ENCODE data around the gene MYCL. TPM values are rescaled to one million over a fixed set of nuclear protein-coding genes. Genes with fewer than 3 reads are reported as not detected.

MYCL gene
- total and polyA plus RNA-seq, 2 of the 13 experiments (the other 11 are each of a cell fraction or from before 2014, with no cell fraction given), result 0.31 to 1.7 TPM

- TF ChIP-seq ATRX (CRISPR knock-in tag; IDR thresholded peaks at IDR 0.05; ENCODE audit: borderline replicate concordance) (no peak), ZFP90 (CRISPR knock-in tag; IDR thresholded peaks at IDR 0.05; ENCODE audit: borderline replicate concordance) (peak; percentile 73; the same call in 1 of the 2 replicates), ISX (CRISPR knock-in tag; conservative IDR thresholded peaks at IDR 0.05) (no peak), SAFB2 (CRISPR knock-in tag; IDR thresholded peaks at IDR 0.05; ENCODE audit: borderline replicate concordance, low read depth) (no peak), ZNF280B (CRISPR knock-in tag; IDR thresholded peaks at IDR 0.05; ENCODE audit: borderline replicate concordance) (no peak), RELA (CRISPR knock-in tag; IDR thresholded peaks at IDR 0.05) (no peak), NFATC3 (CRISPR knock-in tag; IDR thresholded peaks at IDR 0.05) (peak; percentile 27; the same call in 1 of the 2 replicates), ELF3 (CRISPR knock-in tag; IDR thresholded peaks at IDR 0.05) (no peak), ZNF605 (CRISPR knock-in tag; IDR thresholded peaks at IDR 0.05) (0 out of 2 replicates have a peak, but pooled peaks have one; percentile 45), ISL2 (CRISPR knock-in tag; IDR thresholded peaks at IDR 0.05) (peak; percentile 66; the same call in 1 of the 2 replicates), IKZF1 (IDR thresholded peaks at IDR 0.05) (no peak), NR1H2 (CRISPR knock-in tag; IDR thresholded peaks at IDR 0.05; ENCODE audit: borderline replicate concordance, low read depth) (no peak), ARNT2 (CRISPR knock-in tag; IDR thresholded peaks at IDR 0.05; ENCODE audit: low read depth) (peak; percentile 72; the same call in 1 of the 2 replicates), HBP1 (CRISPR knock-in tag; IDR thresholded peaks at IDR 0.05; ENCODE audit: low read depth) (no peak), ZNF253 (CRISPR knock-in tag; IDR thresholded peaks at IDR 0.05; ENCODE audit: borderline replicate concordance) (no peak), RBAK (CRISPR knock-in tag; IDR thresholded peaks at IDR 0.05) (no peak), BCL6 (CRISPR knock-in tag; IDR thresholded peaks at IDR 0.05) (peak; percentile 49; the same call in 1 of the 2 replicates), ZNF282 (IDR thresholded peaks at IDR 0.05; ENCODE audit: partially characterized antibody) (no peak), ZNF547 (CRISPR knock-in tag; IDR thresholded peaks at IDR 0.05) (no peak), ARID3A (IDR thresholded peaks at IDR 0.05; ENCODE audit: low read depth, low read length) (no peak), ZNF274 (CRISPR knock-in tag; IDR thresholded peaks at IDR 0.05) (no peak), ZSCAN30 (CRISPR knock-in tag; IDR thresholded peaks at IDR 0.05) (no peak), CC2D1A (CRISPR knock-in tag; IDR thresholded peaks at IDR 0.05) (no peak), ZNF619 (CRISPR knock-in tag; IDR thresholded peaks at IDR 0.05) (peak; percentile 79; the same call in 1 of the 2 replicates), FOXA3 (CRISPR knock-in tag; IDR thresholded peaks at IDR 0.05) (peak; percentile 37), KDM5B (CRISPR knock-in tag; IDR thresholded peaks at IDR 0.05; ENCODE audit: borderline replicate concordance) (peak; percentile 68)
These were observed at the start of gene MYCL (continued) for GRCh38 chr1:39901714-39902459.
